Measurements from ENCODE around the gene NPC2. TPM values are rescaled to one million over a fixed set of nuclear protein-coding genes. Genes with fewer than 3 reads are reported as not detected.

NPC2 gene
- total RNA-seq: 100 to 1,000 TPM; 225 to 510 (median 340) TPM

DNA sequence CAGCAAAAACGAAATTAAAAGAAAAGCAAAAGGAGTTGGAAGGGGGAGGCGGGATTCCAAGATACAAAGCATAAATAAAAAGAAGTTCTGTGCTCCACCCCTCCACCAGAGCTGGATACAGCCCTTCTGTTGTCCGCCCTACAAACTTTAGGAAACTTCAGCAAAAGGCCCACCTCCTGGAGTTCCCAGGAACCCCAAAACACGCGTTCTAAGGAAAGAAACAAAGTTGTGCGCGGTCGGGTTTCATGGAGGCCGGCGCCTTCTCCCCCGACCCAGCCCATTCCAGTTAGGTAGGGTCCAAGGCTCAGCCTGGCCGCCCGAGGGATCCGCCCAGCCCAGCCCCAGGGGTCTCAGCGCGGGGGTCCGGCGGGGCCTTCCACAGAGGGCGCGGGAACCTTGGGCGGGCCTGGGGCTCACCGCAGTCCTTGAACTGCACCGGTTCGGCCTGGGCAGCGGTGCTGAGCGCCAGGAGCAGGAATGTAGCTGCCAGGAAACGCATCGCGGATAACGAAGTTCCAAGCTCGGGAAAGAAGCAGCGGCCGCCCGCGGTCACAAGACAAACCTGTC is at the start of gene NPC2:
Gene NPC2, minus strand, starts transcription at position 530 of the 567 bp plus-strand sequence. Its CDS starts 31 bp downstream, at position 499.
- peak within 1 kb of the TSS; percentile 85 to 99 (median 92) for H3K27ac ChIP-seq
- DNase-seq (ENCODE audit: low spot score in 2 of 2): no peak
- WGBS, 2 donors: 0 to 1% methylated on average over 11 to 17 of the region's 35 CpGs
- peaks cover 0 to 9% (median 0%) of the 10 kb centered on the region in 3 donors for H3K36me3 ChIP-seq
- peak within 1 kb of the TSS; percentile 61 to 95 (median 86) for H3K4me3 ChIP-seq
- peaks cover 0 to 52% (median 20%) of the 10 kb centered on the region in 4 donors for H3K4me1 ChIP-seq
- TF ChIP-seq EP300 (IDR thresholded peaks at IDR 0.05): peak; percentile 53 to 92
- peak; percentile 68 to 89 for TF ChIP-seq POLR2A (IDR thresholded peaks at IDR 0.05)
- TF ChIP-seq, protein P1, sequence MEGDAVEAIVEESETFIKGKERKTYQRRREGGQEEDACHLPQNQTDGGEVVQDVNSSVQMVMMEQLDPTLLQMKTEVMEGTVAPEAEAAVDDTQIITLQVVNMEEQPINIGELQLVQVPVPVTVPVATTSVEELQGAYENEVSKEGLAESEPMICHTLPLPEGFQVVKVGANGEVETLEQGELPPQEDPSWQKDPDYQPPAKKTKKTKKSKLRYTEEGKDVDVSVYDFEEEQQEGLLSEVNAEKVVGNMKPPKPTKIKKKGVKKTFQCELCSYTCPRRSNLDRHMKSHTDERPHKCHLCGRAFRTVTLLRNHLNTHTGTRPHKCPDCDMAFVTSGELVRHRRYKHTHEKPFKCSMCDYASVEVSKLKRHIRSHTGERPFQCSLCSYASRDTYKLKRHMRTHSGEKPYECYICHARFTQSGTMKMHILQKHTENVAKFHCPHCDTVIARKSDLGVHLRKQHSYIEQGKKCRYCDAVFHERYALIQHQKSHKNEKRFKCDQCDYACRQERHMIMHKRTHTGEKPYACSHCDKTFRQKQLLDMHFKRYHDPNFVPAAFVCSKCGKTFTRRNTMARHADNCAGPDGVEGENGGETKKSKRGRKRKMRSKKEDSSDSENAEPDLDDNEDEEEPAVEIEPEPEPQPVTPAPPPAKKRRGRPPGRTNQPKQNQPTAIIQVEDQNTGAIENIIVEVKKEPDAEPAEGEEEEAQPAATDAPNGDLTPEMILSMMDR (IDR thresholded peaks at IDR 0.05): no peak
- no peaks in the 10 kb centered on the region for H3K27me3 ChIP-seq
- no peaks in the 10 kb centered on the region for H3K9me3 ChIP-seq

DNA sequence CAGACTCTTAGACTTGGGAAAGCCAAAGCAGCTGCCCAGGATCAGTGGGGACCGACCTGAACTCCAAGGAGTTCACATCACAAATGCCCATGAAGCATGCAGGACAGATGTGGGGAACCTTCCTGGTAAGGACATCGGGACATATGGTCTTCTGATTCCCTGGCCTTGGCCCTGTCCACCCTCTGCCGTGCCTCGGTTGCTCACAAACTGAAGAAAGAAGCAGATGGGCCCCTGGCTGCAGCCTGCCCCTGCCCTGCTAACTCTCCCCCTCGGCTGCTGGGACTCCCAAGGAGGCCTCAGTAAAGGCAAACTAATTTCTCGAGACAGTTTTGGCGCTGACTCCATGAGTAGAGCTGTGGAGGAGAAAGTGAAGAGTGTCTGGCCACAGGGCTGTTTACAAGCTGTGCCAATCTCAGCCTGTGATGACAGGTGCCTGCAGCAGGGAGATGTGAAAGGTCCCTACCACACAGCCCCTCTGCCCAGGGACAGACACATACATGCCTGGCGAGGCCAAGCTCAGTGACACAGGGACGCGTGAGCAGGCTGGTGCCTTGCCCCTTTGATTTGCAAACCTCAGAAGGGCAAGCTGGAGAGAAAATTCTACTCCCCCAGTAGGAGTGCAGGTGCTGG is 49.1 kb upstream of the NPC2 start:
- Histone ChIP-seq H3K9me3 (no peaks in the 10 kb centered on the region), H3K27me3 (no peaks in the 10 kb centered on the region), H3K4me1 (peaks cover 0 to 10% (median 0%) of the 10 kb centered on the region in 4 donors), H3K36me3 (peaks cover 0 to 15% (median 0%) of the 10 kb centered on the region in 3 donors), H3K27ac (no peak overlapping the region), H3K4me3 (no peak overlapping the region)
- no peak for DNase-seq (ENCODE audit: low spot score in 2 of 2)
- 84 to 85% methylated on average over 9 to 10 of the region's 10 CpGs for WGBS, 2 donors
- no peak for TF ChIP-seq EP300 (IDR thresholded peaks at IDR 0.05)
- no peak for TF ChIP-seq POLR2A (IDR thresholded peaks at IDR 0.05)
- TF ChIP-seq, protein P1 (IDR thresholded peaks at IDR 0.05): no peak

DNA sequence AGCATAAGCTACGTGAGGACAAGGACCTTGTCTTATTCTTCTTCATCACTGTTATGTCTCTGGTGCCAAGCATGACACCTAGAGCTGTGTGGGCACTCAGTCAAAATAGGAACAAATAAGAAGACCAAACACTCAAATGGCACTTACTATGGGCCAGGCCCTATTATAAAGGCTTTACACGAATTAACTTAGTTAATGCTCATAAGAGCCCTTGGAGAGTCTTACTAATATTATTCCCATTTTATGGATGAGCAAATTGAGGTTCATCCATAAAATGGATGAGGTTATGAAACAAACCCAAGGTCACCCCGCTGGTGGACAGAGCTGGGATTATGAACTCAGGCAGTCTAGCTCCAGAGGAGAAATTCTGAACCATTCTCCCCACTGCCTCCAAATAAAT is 48.1 kb upstream of the NPC2 start:
- H3K4me1 ChIP-seq: peaks cover 0 to 8% (median 0%) of the 10 kb centered on the region in 4 donors
- no peak for DNase-seq (ENCODE audit: low spot score in 2 of 2)
- TF ChIP-seq EP300 (IDR thresholded peaks at IDR 0.05) (no peak), POLR2A (IDR thresholded peaks at IDR 0.05) (no peak)
- TF ChIP-seq, protein P1 (IDR thresholded peaks at IDR 0.05): no peak
- H3K27me3 ChIP-seq: no peaks in the 10 kb centered on the region
- WGBS, 2 donors: 89 to 93% methylated on average over 3 of the region's 3 CpGs
- no peak overlapping the region for H3K4me3 ChIP-seq
- H3K36me3 ChIP-seq: peaks cover 0 to 15% (median 0%) of the 10 kb centered on the region in 3 donors
- no peak overlapping the region for H3K27ac ChIP-seq
- H3K9me3 ChIP-seq: no peaks in the 10 kb centered on the region

DNA sequence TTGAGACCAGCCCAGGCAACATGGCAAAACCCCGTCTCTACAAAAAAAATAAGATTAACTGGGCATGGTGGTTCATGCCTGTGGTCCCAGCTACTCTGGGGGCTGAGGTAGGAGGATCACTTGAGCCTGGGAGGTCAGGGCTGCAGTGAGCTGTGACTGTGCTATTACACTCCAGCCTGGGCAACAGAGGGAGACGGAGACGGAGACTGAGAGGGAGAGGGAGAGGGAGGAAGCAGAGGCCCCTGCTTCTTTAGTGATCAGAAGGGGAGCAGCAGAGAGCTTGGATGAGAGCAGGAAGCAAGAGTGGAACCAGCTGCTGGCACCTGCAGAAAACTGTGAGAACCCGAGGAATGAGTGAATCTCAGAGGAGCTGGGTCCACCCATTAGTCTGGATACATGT is 46.4 kb upstream of the NPC2 start:
- TF ChIP-seq POLR2A (IDR thresholded peaks at IDR 0.05) (no peak), EP300 (IDR thresholded peaks at IDR 0.05) (no peak)
- TF ChIP-seq, protein P1 (IDR thresholded peaks at IDR 0.05): no peak
- DNase-seq (ENCODE audit: low spot score in 2 of 2): no peak
- H3K9me3 ChIP-seq: no peaks in the 10 kb centered on the region
- no peaks in the 10 kb centered on the region for H3K4me1 ChIP-seq
- H3K27ac ChIP-seq: no peak overlapping the region
- H3K27me3 ChIP-seq: no peaks in the 10 kb centered on the region
- peaks cover 0 to 27% (median 0%) of the 10 kb centered on the region in 3 donors for H3K36me3 ChIP-seq
- H3K4me3 ChIP-seq: no peak overlapping the region
- whole genome bisulfite sequencing, 2 donors: 74 to 80% methylated on average over 4 of the region's 4 CpGs

Measured in tibial nerve (tissue), 4 donors.